Dedifferentiated amniotic fluid mesenchymal stem cell (primary cell): ENCODE measurements around the gene EMD.
"Not testable (repeated sequence)": the region's sequence is repeated elsewhere in the genome, so short reads cannot be mapped to it uniquely, and the experiment has no call there.

Experiments
- DNase-seq: peaks from one replicate; pipeline ENCODE4 v3.0.0-alpha.2; 2016; ENCODE audit errors: extremely low spot score

The EMD gene

DNA sequence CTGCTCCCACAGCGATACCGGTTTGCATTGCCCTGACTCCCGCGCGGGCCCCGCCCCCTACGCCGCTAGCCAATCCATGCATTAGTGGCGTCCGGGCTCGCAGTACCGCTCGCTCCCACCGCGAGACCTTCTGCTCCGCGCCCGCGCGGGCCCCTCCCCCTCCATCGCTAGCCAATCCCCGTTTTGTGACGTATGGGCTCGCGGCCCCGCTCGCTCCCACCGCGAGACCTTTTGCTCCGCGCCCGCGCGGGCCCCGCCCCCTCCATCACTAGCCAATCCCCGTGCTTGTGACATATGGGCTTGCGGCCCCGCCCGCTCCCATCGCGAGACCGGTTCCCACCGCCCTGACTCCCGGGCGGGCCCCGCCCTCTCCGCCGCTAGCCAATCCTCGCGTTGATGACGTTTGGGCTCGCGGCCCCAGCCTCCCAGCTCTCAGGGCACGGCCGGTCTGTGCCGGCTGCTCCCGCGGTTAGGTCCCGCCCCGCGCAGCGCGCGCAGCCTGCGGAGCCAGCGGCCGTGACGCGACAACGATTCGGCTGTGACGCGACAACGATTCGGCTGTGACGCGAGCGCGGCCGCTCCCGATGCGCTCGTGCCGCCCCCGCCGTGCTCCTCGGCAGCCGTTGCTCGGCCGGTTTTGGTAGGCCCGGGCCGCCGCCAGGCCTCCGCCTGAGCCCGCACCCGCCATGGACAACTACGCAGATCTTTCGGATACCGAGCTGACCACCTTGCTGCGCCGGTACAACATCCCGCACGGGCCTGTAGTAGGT, at the start of gene EMD:
Gene EMD, plus strand, starts transcription at position 497 of the 770 bp plus-strand sequence. Its CDS starts 190 bp downstream, at position 687.
- DNase-seq: peak; percentile 94

DNA sequence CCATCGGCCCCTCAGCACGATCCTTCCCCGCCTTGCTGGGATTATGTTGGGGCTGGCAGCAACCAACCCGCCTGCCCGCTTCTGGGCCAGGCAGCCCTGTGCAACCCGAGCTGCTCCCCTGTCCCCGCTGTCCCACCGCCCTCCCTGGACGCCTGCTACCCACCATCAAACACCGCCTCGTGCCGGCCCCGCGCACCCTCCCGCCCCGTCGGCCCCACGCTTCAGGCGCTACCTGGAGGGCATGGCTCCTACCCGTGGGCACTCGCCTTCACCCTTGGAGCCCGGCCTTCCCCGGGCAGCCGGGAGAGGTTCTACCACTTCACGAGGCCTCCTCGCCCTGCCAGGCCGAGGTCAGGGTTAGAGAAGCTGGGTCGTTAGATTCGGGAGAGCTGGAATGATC, 46.5 kb upstream of the EMD start:
- no peak for DNase-seq

DNA sequence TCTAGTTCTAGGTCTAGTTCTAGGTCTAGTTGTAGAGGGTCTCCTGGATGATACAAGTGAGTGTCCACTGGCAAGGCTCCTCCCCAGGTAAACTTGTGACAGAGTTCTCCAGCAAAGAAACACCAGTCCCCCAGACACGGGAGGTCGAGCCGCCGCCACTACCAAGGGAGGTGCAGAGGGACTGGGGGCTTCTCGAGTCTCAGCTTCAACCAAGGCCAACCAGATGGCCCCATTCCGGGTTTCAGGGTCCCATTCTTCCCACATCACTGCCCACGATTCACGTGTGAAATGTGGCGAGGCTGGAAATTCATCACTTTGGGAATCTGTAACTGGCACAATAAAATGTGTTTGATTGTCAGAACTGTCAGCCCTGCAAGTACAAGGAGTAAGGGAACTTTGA, 46.0 kb upstream of the EMD start:
- no peak for DNase-seq

DNA sequence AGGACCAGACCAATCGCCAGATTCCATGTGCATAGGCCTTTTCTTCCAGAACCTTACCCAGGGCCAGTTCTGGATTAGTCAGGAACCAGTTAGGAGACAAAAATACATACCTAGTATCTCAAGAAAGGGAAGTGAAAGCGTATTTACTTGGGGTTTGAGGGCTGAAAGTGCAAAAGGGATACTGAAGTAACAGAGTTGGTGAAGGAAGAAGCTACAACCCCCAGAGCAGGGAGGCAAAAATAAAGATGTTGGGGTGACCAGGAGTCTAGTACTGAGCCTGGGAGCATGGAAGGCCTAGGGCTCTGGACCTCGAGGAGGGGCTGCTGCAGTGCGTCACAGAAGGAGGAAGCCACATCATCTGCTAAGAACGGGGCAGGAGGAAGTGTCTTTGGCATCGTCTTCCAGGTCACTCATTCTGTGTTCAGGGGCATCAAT, 45.2 kb upstream of the EMD start:
- no peak for DNase-seq

DNA sequence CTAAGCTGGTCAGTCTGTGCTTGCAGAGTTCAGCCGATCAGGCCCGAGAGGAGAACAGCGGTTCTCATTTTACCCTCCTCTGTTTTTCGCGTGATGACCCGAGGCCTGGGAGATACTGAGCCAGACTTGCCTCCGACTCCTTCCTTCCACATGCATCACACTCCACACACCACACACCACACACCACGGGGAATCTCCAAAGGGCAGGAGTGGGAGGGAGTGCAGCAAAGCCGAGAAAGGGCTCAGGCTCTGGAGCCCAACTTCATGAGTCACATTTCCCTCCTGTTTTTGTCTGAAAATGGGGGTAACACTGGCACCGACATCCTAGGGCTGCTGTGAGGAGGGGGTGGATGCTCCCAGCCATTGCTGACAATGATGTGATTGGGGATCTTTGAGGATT, 44.6 kb upstream of the EMD start:
- no peak for DNase-seq

DNA sequence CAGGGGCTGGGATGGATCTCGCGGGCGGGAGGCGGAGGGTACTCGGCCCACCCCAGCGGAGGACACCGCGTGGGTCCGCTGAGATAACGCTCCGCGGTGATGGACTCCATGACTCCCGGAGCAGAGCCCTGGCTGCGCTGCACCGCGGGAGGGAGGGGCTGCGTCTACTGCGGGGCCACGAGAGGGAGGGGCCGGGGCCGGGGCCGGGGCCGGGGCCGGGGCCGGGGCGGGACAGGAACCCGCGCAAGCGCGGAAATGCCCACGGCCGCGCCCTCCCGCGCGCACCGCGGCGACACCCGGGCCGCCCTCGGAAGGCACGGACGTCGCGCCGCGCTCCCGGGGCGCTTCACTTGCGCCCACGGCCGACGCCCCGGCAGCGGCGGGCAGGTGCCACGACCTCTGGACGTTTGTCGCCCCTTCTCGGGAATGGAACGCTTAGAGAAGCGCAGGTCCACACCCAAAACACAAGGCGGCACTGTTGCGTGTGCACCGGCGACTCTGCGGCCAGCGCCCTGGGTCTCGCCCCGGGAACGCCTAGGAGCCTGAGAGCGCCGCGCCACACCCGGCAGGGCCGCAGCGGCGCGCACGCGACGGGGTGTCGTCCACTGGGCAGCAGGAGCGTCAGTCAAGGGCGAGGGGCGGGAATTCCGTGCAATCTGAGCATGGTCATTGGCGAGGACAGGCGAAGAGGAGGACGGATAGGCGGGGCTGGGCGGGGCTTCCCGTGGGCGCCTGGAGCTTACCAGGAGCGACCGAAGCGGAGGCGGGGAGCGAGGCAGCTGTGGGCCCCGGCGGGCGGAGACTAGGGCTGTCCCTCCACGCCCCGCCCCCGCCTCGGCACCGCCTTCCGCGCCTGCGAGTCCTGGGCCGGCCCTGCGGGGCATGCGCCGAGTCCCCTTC, 37.4 kb upstream of the EMD start:
- DNase-seq: not testable (repeated sequence)

DNA sequence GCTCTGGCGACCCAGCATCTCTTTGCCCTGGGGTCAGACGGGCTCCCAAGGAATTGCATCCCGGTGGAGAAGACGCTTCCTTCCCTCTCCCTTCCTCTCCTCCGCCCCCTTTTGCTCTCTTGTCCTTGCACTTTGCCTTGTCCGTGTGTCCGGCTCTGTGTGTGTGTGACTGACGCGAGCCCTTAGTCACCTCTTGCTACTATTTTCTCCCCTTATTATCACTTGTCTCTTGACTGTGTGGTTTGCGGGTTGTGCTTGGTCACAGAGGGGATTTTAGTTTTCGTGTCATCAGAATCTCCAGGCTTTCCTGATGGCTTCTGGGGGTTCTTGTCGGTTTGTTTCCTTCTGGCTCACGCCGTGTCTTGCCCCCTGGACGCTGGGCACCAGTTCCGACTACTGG, 36.0 kb upstream of the EMD start:
- DNase-seq: not testable (repeated sequence)

DNA sequence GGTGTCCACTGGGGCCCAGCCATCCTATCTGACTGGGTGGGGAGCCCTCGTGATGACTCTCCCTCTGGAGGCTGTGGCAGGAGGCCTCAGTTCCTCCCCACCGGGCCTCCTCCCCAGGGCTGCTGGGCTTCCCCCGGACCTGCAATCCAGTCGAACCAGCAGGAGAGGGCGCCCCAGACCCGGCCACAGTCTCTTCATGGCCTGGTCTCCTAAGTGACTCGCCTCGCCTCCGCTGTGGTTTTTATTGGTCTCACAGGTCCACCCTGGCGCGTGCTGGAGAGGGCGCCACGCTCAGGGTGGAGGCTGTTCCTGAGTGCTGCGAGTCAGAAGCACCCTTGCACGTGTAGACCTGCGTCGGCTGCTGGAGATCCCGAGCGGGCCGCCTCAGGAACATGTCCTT, 35.5 kb upstream of the EMD start:
- not testable (repeated sequence) for DNase-seq

DNA sequence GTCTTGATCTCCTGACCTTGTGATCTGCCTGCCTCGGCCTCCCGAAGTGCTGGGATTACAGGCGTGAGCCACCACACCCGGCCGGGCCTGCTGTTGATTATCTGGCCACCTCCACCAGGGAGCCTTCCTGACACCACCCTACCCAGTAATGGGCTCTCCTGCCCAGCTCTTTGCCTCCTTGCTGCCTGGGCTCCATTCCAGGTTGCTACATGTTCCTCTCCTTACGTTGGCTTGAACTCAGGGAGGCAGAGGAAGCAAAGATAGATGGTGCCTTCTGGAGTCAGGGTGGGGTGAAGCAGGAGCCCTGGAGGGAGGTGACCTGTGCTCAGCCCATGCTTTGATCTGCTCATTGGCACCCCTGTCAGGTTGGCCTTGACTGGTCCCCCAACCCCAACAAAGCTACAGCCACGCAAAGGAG, 31.0 kb upstream of the EMD start:
- DNase-seq: no peak

DNA sequence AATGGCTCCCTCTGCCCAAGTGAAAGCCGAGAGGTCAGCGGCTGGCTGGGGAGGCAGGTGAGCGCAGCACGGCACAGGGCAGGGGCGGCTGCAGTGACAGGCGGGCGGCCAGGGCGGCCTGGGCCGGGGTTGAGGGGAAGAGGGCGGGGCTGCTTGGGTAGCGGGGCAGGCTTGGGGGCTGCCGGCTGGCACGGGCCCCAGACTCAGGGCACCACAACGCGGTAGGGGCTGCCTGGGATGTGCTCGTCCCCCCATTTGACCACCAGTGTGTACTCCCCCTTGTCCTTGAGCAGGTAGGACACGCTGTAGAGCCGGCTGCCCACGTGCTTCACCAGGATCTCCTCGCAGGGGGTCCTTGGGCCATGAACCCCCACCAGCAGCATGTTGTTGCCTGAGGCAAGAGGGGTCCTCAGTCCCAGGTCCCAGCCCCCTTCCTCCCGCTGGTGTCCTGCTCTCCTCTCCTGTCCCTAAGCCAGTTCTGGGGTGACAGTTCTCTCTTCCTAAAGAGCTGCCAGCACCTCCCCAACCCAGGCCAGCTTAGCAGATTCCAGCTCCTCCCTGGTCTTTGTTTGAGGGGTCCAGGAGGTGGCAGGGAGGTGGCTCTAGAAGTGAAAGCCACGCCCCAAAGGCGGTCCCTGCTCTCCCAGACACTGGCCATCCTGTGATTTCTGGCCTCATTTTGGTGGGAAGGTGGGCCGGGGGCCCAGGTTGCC, 30.3 kb upstream of the EMD start:
- no peak for DNase-seq

DNA sequence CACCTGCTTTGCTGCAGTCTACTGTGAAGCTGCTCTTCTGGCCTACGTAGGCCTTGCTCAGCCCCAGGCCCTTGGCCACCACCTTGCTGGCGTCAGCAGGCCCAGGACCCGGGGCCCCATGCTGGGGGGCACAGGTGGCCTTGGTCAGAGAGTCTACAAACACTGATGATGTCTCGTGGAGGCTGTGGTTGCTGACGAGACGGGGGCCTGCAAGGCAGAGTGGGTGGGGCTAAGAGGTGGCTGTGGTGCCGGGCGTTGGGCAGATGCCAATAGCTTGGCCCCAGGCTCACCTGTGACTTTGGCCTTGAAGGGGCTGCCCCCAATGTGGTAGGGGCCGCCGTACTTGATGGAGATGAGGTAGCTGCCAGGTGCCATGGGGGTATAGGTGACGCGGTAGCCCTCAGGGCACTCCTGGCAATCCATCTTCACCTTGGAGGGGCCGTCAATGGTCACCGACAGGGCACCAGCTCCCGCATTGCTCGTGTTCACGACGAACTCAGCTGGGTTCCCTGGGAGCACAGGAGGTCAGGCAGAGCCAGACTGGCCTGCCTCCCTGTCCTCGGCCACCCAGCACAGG, 29.6 kb upstream of the EMD start:
- no peak for DNase-seq

DNA sequence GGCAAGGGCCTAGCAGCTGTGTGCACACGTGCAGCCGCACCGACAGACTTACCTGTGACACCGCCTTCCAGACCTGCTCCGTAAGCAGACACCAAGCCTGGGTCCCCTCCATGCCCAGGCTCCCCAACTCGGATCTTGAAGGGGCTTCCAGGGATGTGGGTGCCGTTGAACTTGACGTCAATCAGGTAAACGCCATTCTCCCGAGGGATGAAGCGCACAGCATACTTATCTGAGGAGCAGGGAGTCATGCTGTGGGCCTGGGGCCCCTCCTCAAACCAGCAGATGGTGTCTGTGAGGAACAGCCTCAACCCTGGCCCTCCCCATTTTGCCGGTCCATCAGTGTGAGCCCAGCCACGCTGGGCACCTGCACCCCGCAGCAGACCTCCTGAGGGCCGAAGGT, 29.1 kb upstream of the EMD start:
- DNase-seq: no peak

DNA sequence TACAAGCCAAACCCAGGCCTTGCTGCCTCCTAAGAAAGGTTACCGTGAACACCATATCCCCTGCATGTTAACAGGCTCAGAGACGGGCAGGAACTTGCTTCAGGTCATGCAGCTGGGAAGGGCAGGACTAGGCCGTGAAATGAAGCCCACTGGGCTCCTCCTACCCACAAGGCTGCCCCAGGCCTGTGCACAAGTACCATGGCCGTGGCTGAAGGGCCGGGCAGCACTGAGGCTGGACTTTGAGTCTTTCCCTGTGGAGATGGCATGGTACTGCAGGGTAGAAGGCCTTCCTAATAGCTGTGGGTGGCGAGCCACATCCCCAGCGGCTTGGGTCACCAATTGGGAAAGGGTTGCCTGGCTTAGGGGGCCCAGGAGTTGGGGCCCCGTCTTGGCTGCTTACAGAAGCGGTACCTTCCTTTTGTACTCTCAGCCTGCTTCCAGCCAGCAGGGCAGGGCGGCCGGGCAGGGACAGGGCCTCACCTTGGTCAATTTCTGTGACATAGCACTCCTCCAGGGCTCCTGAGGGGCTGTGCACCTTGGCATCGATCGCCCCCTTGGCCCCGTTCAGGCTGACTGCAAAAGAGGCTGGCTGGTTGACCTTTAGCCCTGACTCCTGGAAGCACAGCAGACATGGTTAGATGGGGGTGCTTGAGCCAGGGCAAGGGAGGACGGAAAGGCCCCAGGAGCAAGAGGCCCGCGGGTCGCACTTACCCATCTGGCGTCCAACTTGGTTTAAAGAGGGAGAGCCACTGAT, 28.5 kb upstream of the EMD start:
- DNase-seq: no peak

DNA sequence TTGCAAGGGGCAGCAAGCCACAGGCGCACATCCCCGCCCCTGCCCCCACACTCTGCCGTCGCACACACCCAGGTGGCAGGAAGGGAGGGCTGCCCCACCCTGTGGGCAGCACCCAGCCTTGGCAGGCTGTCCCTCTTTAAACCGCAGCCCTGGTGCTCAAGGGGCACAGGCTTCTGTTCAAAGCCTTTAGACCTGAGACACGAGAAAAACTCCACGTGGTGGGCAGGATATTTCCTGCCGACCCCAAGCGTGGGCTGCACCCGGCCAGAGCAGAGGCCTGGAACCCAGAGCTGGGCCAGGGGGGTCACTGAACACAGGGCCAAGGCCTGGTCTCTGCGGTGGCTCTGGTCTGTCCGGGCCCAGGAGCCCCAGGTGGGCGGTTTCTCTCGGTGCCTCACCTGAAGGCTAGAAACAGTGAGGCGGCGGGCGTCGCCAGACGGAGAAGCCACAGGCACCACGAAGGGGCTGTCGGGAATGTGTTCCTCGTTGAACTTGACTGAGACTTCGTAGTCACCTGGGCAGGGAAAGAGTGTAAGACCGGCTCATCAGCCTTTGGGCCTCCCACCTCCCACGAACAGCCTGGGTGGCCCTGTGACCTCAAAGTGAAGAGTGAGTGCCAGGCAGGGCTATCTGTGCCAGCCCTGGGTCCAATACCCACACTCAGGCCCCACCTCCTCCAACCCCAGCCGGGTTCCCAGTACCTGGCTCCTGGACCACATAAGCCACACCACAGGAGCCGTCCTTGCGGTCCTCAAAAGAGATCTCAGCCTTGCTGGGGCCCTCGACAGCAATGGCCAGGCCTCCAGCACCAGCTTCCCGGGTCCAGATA, 27.7 kb upstream of the EMD start:
- DNase-seq: no peak

DNA sequence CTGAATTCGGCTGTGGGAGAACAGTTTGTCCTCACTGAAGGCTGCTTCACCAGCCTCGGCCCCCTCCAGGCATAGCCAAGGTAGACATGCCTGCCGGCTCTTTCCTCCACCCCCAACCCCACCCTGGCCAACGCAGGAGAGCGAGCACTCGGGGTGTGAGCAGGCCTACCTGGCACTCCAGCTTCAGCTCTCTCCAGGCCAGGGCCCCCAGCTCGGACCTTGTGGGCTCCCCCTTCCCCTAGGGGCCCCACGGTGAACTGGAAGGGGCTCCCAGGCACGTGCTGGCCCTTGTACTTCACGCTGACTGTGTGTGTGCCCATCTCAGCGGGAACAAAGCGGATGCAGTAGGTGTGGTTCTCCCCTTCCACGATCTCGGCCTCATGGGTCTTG, 27.1 kb upstream of the EMD start:
- DNase-seq: no peak

DNA sequence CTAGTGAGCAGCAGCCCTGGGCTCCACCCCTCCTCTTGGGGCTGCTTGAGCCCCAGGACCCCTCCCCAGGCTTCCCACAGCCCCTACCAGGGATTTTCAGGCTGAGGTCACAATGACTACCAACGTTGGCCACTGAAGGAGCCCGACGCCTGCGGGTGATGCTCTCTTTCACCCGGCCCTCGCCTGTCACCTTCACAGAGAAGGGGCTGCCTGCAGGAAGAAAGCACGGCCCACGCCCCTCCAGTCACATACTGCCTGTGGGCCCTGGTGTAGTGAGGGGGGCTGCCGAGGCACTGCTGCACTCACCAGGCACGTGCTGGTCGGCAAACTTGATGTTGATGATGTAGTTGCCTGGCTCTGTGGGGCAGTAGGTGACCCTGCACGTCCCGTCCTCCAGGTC, 26.6 kb upstream of the EMD start:
- DNase-seq: no peak

DNA sequence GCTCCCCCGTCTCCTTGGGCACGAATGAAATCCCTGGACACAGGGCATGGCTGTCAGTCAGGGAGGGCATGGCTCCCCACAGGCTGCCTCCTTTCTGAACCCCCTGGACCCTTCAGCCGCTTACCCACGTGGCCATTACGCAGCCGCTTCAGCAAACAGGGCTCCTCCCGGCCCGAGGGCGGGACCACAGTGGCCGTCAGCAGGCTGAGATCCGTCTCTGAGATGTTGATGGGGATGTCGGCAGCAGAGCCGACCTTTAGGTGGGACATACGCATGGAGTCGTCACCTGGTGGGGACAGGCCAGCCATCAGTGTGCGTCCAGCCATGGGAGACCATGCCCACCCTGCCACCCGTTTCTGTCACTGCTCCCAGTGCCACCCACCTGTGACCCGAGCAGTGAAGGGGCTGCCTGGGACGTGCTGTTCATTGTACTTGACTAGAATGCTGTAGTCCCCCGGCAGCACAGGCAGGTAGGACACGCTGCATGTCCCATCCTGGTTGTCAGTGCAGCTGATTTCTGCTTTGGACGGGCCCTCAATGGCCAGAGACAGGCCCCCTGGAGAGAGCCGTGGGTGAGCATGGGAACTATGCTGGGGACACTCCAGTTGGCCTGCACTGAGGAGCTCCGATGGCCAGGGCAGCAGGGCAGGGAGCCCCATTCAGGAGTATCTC, 25.8 kb upstream of the EMD start:
- DNase-seq: no peak

DNA sequence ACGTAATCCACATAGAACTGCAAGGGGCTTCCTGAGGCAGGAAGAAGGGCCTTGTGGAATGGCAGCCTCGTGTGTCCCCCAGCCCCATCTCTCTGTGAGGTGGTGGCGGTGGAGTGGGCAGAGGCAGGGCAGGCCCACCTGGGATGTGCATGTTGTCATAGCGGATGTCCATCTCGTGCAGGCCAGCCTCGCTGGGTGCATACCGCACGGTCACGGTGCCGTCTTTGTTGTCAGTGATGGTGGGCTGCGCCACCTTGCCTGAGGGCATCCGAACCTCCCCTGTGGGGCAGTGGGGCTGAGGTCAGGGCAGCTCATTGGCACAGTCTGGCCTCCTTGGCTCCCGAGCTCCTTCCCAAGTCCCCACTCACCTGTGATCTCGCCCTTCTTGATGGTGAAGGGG, 25.1 kb upstream of the EMD start:
- no peak for DNase-seq

DNA sequence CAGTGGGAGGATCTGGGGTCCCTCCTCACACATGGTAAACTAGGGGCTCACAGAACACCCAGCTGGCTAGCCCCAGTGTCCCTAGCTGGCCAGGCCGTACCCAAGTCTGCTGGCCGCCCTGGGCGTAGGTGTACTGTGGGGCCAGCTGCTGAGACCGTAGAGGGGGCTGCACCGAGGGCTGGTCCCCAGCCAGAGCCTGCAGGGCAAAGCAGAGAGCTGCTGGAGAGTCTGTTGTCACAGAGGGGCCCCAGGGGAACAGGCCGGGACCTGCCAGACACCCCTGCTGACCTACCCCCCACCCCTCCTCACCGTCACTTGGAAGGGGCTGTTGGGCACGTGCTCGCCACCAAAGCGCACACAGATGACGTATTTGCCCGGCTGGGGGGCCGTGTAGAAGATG, 24.6 kb upstream of the EMD start:
- DNase-seq: no peak
